Measurements from ENCODE around the gene ZNF394.

Gene ZNF394

GRCh38 chr7:99447943-99448342 lies 52.1 kb downstream of the ZNF394 start:
- no peak for DNase-seq

GRCh38 chr7:99446096-99446495 lies 54.0 kb downstream of the ZNF394 start:
- DNase-seq, result no peak
